Endothelial cell of umbilical vein (primary cell): Measurements from ENCODE around the gene RARRES2. TPM values are rescaled to one million over a fixed set of nuclear protein-coding genes. Genes with fewer than 3 reads are reported as not detected.

Experiments used
- BruUV-seq: library from RNA; stranded (reverse); fragments of 400-500 nt; replicated peaks from 2 replicates; lab custom pipeline; 2021; lab: Mats Ljungman, UMichigan
- CTCF ChIA-PET: fragments of 300-600, 350-600 bp; sonication (Branson Sonifier 250); formaldehyde crosslinking; loops from one replicate; lab custom pipeline; 2021; ENCODE audit warnings: antibody characterized with exemption, inconsistent platforms; lab: Charles Lee
- POLR2A ChIA-PET: fragments of 300-600, 350-600 bp; sonication (Branson Sonifier 250); formaldehyde crosslinking; loops from one replicate; lab custom pipeline; 2021; ENCODE audit warnings: antibody characterized with exemption, inconsistent platforms; lab: Charles Lee
- DNase-seq: peaks from one replicate; pipeline ENCODE4 v3.0.0-alpha.2; 2011; ENCODE audit warnings: low read depth, low spot score
- FAIRE-seq: peaks from 2 replicates; lab custom pipeline; 2011; peaks lifted over from hg19 to GRCh38; lab: Jason Lieb, UNC
- H2AFZ ChIP-seq: 2 replicates; pipeline ENCODE4 v1.6.0; 2012; ENCODE audit warnings: low read depth, low read length, control low read depth, inconsistent platforms
- H3K27ac ChIP-seq: 2 replicates; pipeline ENCODE4 v1.5.1; 2011; ENCODE audit warnings: low read depth, mild to moderate bottlenecking, control low read depth, low read length, moderate library complexity; ENCODE audit not compliant: insufficient read depth
- H3K27me3 ChIP-seq, 2 experiments: 2 replicates each; pipeline versions ENCODE4 v1.6.0 to v1.6.1; 2011; ENCODE audit warnings: low read length in 2 of 2, mixed read lengths in 1 of 2; ENCODE audit not compliant: control insufficient read depth in 2 of 2, insufficient read depth in 2 of 2
- H3K36me3 ChIP-seq, 2 experiments: 2 replicates in 1 of 2; 3 replicates in 1 of 2; pipeline ENCODE4 v1.5.1; 2011; ENCODE audit warnings: low read length in 2 of 2, mild to moderate bottlenecking in 1 of 2, moderate library complexity in 1 of 2; ENCODE audit not compliant: control insufficient read depth in 2 of 2, insufficient read depth in 2 of 2; ENCODE audit errors: extremely low read depth in 1 of 2
- H3K4me1 ChIP-seq: 3 replicates; pipeline ENCODE4 v1.5.1; 2011; ENCODE audit warnings: mild to moderate bottlenecking, low read length; ENCODE audit not compliant: control insufficient read depth, insufficient read depth; ENCODE audit errors: extremely low read depth
- H3K4me2 ChIP-seq: 2 replicates; pipeline ENCODE4 v1.6.1; 2011; ENCODE audit warnings: low read length, control low read depth, mixed read lengths; ENCODE audit not compliant: insufficient read depth
- H3K4me3 ChIP-seq, 3 experiments: fragments of 200-600 bp in 1 of 3; sonication (generic), shearing (Covaris generic) in 1 of 3; replicated peaks in 1 of 3; 2 replicates each; pipeline ENCODE4 v1.5.1; 2011 to 2016; ENCODE audit warnings: control low read depth in 3 of 3, low read length in 3 of 3, mild to moderate bottlenecking in 2 of 3, inconsistent platforms in 1 of 3, low read depth in 1 of 3, moderate library complexity in 1 of 3; ENCODE audit not compliant: insufficient read depth in 1 of 3
- H3K79me2 ChIP-seq: 2 replicates; pipeline ENCODE4 v1.6.0; 2012; ENCODE audit warnings: low read length, inconsistent platforms; ENCODE audit not compliant: control insufficient read depth, insufficient read depth
- H3K9ac ChIP-seq: replicated peaks from 2 replicates; pipeline ENCODE3; 2011; ENCODE audit warnings: low read length, control low read depth; ENCODE audit not compliant: insufficient read depth; ENCODE audit errors: extremely low read depth
- H3K9me1 ChIP-seq: replicated peaks from 3 replicates; pipeline ENCODE4 v1.6.0; 2011; ENCODE audit warnings: mild to moderate bottlenecking, low read length; ENCODE audit not compliant: control insufficient read depth, insufficient read depth; ENCODE audit errors: extremely low read depth
- H3K9me3 ChIP-seq: replicated peaks from 2 replicates; pipeline ENCODE4 v1.5.1; 2012; ENCODE audit warnings: low read length, inconsistent platforms; ENCODE audit not compliant: control insufficient read depth, insufficient read depth
- H4K20me1 ChIP-seq: replicated peaks from 2 replicates; pipeline ENCODE3; 2011; ENCODE audit warnings: mild to moderate bottlenecking, low read length; ENCODE audit not compliant: control insufficient read depth, insufficient read depth; ENCODE audit errors: extremely low read depth
- EZH2 ChIP-seq: IDR thresholded peaks from 2 replicates; pipeline ENCODE4 v1.6.1; 2012; ENCODE audit warnings: borderline replicate concordance, low read depth, mild to moderate bottlenecking, moderate library complexity, low read length, inconsistent platforms; ENCODE audit not compliant: severe bottlenecking
- FOS ChIP-seq: IDR thresholded peaks from 2 replicates; pipeline ENCODE4 v1.6.1; 2011; ENCODE audit warnings: mild to moderate bottlenecking, low read length, moderate library complexity, borderline replicate concordance; ENCODE audit not compliant: insufficient read depth
- GATA2 ChIP-seq: IDR thresholded peaks from 2 replicates; pipeline ENCODE4 v1.7.0; 2011; ENCODE audit warnings: low read depth, mild to moderate bottlenecking, moderate library complexity, mixed read lengths, low read length; ENCODE audit not compliant: insufficient read length, insufficient read depth
- JUN ChIP-seq: IDR thresholded peaks from 2 replicates; pipeline ENCODE4 v1.6.1; 2011; ENCODE audit warnings: borderline replicate concordance, low read depth; ENCODE audit not compliant: insufficient read length, insufficient read depth
- MYC ChIP-seq: IDR thresholded peaks from one replicate; pipeline ENCODE4 v1.6.1; 2011; ENCODE audit warnings: mild to moderate bottlenecking, low read depth, low read length
- POLR2A ChIP-seq: IDR thresholded peaks from 2 replicates; pipeline ENCODE4 v1.6.1; 2012; ENCODE audit warnings: low read depth, mild to moderate bottlenecking, control low read depth, low read length
- POLR2AphosphoS5 ChIP-seq: IDR thresholded peaks from 2 replicates; pipeline ENCODE4 v1.6.1; 2012; ENCODE audit warnings: low read depth, mild to moderate bottlenecking, control low read depth, low read length, moderate library complexity; ENCODE audit not compliant: insufficient read depth
- dilution Hi-C: fragments of 300-500 bp; cut with MboI; formaldehyde crosslinking; loops from one replicate; pipeline ENCODE4 v1.15.0; 2019; ENCODE audit warnings: low sequenced_read_pairs; ENCODE audit not compliant: extremely low pct_ligation_motif_present
- intact Hi-C: fragments of 100-400 bp; cut with micrococcal nuclease; formaldehyde crosslinking; loops from one replicate; pipeline ENCODE4 v1.10.0; 2022
- polyA plus RNA-seq, 4 experiments: library from polyadenylated mRNA; depleted of rRNA in 3 of 4; stranded (reverse) in 3 of 4; unstranded in 1 of 4; fragments of >200 nt; gene quantifications; 2 replicates each; pipeline versions ENCODE4 v1.2.1 to v1.2.3, GENCODE V29; 2011 to 2012; ENCODE audit warnings: missing spikeins in 1 of 4
- total RNA-seq: library from RNA; stranded (reverse); gene quantifications from 2 replicates; pipeline ENCODE4 v1.2.3, GENCODE V29; 2021
- TF ChIP-seq, protein P1 (sequence below), 2 donors: IDR thresholded peaks; 1 replicate in 1 of 2; 2 replicates in 1 of 2; pipeline ENCODE4 v1.5.1; 2011; ENCODE audit warnings: low read length in 2 of 2, mild to moderate bottlenecking in 2 of 2, moderate library complexity in 2 of 2, control low read depth in 1 of 2, inconsistent platforms in 1 of 2, low read depth in 1 of 2; ENCODE audit not compliant: insufficient read depth in 1 of 2; ENCODE audit errors: extremely low read depth in 1 of 2
- TF ChIP-seq, protein P2 (sequence below): IDR thresholded peaks from 2 replicates; pipeline ENCODE4 v1.6.1; 2011; ENCODE audit not compliant: insufficient read depth, insufficient read length

Gene RARRES2
- total and polyA plus RNA-seq, 2 donors (not counting 3 experiments of a cell fraction or from before 2014, with no cell fraction given): not detected

GRCh38 chr7:150374472-150374871, 33.0 kb upstream of the RARRES2 start:
- no peak overlapping the region for H3K4me2 ChIP-seq
- no peak for FAIRE-seq
- intact Hi-C loops: loop anchor here (10.0 kb wide), 1 partner anchor 190 kb away; the partner anchor contains the start of gene GIMAP4

More at GRCh38 chr7:150374472-150374871, 33.0 kb upstream of the RARRES2 start:
- peaks cover 47% of the 10 kb centered on the region for H3K79me2 ChIP-seq
- H3K4me1 ChIP-seq: peaks cover 36% of the 10 kb centered on the region
- dilution Hi-C loops: no loop called here
- no peaks in the 10 kb centered on the region for H4K20me1 ChIP-seq
- ChIA-PET CTCF (interaction anchor here (0.9 to 1.5 kb wide), 3 partner anchors 9 to 32 kb away, joined by 3 to 4 read pairs (median 3); no protein-coding TSS in a partner anchor), POLR2A (no interaction called here)
- H3K27me3 ChIP-seq: no peaks in the 10 kb centered on the region
- H3K4me3 ChIP-seq: no peak overlapping the region
- H2AFZ ChIP-seq: no peak overlapping the region
- H3K27ac ChIP-seq: no peak overlapping the region
- no peak for DNase-seq
- no TSS peak for BruUV-seq
- TF ChIP-seq FOS (no peak), EZH2 (no peak), POLR2AphosphoS5 (no peak), JUN (no peak), MYC (no peak), POLR2A (no peak), GATA2 (no peak)
- TF ChIP-seq, protein P1, sequence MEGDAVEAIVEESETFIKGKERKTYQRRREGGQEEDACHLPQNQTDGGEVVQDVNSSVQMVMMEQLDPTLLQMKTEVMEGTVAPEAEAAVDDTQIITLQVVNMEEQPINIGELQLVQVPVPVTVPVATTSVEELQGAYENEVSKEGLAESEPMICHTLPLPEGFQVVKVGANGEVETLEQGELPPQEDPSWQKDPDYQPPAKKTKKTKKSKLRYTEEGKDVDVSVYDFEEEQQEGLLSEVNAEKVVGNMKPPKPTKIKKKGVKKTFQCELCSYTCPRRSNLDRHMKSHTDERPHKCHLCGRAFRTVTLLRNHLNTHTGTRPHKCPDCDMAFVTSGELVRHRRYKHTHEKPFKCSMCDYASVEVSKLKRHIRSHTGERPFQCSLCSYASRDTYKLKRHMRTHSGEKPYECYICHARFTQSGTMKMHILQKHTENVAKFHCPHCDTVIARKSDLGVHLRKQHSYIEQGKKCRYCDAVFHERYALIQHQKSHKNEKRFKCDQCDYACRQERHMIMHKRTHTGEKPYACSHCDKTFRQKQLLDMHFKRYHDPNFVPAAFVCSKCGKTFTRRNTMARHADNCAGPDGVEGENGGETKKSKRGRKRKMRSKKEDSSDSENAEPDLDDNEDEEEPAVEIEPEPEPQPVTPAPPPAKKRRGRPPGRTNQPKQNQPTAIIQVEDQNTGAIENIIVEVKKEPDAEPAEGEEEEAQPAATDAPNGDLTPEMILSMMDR (IDR thresholded peaks at IDR 0.05; ENCODE audit: extremely low read depth in 1 of 2, insufficient read depth in 1 of 2, low read depth in 1 of 2, low read length in 2 of 2): no peak
- TF ChIP-seq, protein P2, sequence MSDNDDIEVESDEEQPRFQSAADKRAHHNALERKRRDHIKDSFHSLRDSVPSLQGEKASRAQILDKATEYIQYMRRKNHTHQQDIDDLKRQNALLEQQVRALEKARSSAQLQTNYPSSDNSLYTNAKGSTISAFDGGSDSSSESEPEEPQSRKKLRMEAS: no peak
- H3K36me3 ChIP-seq: peaks cover 15 to 37% of the 10 kb centered on the region in 2 experiments
- H3K9me1 ChIP-seq: no peaks in the 10 kb centered on the region
- no peaks in the 10 kb centered on the region for H3K9me3 ChIP-seq
- no peak overlapping the region for H3K9ac ChIP-seq
